Measurements from ENCODE around the gene GARS1. TPM values are rescaled to one million over a fixed set of nuclear protein-coding genes. Genes with fewer than 3 reads are reported as not detected.

The GARS1 gene
- total and polyA plus RNA-seq, 2 experiments from 2014 or later: 313 to 471 TPM

DNA sequence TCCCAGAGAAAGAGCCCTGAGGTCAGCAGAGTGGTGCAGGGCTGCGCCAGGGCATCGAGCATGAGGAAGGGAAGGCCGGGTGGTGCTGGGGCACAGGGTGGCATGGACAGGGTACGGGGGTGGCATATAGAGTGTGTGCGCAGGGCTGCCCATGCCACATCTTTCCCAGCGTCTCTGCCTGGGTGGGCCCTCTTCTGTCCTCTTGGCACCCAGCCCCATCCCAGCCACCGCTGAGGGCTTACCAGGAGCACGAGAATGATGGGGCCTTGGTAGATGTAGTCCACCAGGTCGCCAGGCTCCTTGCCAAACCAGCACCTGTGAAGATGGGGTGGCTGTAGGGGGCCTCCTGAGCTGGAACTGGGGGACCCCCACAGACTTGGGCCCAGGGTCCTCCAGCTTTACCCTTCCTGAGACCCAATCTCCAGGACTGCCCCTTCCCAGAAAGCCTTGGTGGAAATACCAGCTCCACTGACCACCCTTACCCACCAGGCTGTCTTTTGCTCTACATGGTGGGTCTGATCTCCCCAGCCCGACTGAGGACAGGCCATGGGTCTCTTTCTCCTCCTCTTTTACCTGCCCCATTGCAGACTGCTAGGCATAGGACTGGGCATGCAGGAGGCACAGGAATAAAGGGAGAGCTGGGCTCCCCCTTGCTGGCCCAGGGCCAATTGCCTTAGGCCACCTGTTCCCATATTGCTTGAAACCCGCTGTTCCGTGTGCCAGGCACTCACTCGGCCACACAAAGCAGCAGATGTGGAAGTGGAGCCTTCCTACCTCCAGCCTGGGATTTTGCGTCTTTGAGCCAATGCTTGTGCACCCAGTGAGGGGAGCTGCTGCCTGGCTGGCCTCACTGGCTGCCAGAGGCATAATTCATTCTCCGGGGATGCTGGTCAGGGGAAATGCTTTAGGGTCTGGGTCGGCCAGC is 65.9 kb downstream of the GARS1 start:
- in situ Hi-C loops (cut with MboI): no loop called here
- Histone ChIP-seq H3K27me3 (replicated peaks; ENCODE audit: insufficient read depth) (peaks cover 19% of the 10 kb centered on the region; the same call in 1 of the 2 replicates), H2AFZ (no peak overlapping the region), H4K20me1 (ENCODE audit: insufficient read depth) (no peaks in the 10 kb centered on the region), H3F3A (ENCODE audit: insufficient read depth) (no peaks in the 10 kb centered on the region), H3K4me2 (ENCODE audit: unreplicated experiment) (no peak overlapping the region), H3K4me3 (no peak overlapping the region), H3K79me2 (ENCODE audit: insufficient read depth) (no peaks in the 10 kb centered on the region), H3K4me1 (ENCODE audit: insufficient read depth) (no peaks in the 10 kb centered on the region), H3K9me3 (ENCODE audit: low read depth) (no peaks in the 10 kb centered on the region), H3K36me3 (ENCODE audit: low read depth) (no peaks in the 10 kb centered on the region), H3K9me2 (ENCODE audit: insufficient read depth) (no peaks in the 10 kb centered on the region), H3K9ac (no peak overlapping the region), H3K27ac (no peak overlapping the region)
- TF ChIP-seq EZH2 (IDR thresholded peaks at IDR 0.05; ENCODE audit: insufficient read depth, poor library complexity, severe bottlenecking) (no peak), EZH2phosphoT487 (IDR thresholded peaks at IDR 0.05; ENCODE audit: insufficient read depth, low read depth) (no peak)
- DNase-seq: no peak
- 57 to 59% methylated on average over 15 to 16 of the region's 16 CpGs for WGBS, 2 experiments (ENCODE audit: low coverage in 1 of 2, low lambda C conversion rate in 2 of 2, missing lambda C conversion rate in 2 of 2)

DNA sequence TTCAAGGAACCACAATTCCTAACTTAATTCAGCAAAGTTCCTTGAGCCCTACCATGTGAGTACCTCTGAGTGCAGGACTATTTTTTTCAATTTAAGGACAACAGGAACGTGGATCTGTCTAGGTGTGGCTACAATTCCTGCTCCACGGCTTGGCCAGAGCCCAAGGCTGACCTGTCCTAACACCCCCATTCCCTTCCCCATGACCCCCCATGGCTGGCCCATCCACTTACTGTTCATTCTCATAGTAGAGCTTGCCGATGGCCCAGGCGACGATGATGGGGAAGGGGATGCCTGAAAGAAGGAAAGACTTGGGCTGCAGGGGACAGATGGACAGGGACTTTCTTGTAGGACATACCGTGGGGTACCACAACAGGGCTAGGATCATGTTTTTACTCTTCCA is 67.2 kb downstream of the GARS1 start:
- WGBS, 2 experiments (ENCODE audit: low coverage in 1 of 2, low lambda C conversion rate in 2 of 2, missing lambda C conversion rate in 2 of 2): 57 to 60% methylated on average over 6 of the region's 6 CpGs
- in situ Hi-C loops (cut with MboI): no loop called here
- no peak overlapping the region for H3K9ac ChIP-seq

DNA sequence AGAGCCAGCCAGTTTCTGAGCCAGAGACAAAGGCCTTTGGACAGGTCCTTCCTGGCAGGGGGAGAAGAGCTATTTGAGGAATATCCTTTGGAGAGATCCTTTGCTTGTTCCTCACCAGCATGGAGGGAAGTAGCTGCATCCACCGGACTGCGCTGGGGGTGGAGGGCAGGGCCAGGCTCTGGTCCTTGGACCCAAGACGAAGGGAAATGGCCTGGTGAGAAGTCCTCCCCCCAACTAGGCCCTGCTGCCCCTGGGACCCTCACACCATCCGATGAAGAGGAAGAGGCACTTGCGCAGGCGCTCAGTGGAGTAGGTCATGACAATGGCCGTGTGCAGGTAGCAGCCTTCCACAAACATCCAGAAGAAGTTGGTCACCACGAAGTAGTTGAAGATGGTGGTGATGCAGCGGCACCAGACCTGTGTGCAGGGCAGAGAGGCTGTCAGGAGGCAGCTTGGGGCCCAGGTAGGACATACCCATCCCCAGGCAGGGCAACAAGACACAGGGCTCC is 67.8 kb downstream of the GARS1 start:
- Histone ChIP-seq H3K27me3 (replicated peaks; ENCODE audit: insufficient read depth) (peaks cover 19% of the 10 kb centered on the region; the same call in 1 of the 2 replicates), H3K4me1 (ENCODE audit: insufficient read depth) (no peaks in the 10 kb centered on the region), H4K20me1 (ENCODE audit: insufficient read depth) (no peaks in the 10 kb centered on the region), H3K4me2 (ENCODE audit: unreplicated experiment) (no peak overlapping the region), H3K4me3 (no peak overlapping the region), H3F3A (ENCODE audit: insufficient read depth) (no peaks in the 10 kb centered on the region), H3K27ac (no peak overlapping the region), H3K9me3 (ENCODE audit: low read depth) (no peaks in the 10 kb centered on the region), H3K9me2 (ENCODE audit: insufficient read depth) (no peaks in the 10 kb centered on the region), H2AFZ (no peak overlapping the region), H3K36me3 (ENCODE audit: low read depth) (no peaks in the 10 kb centered on the region), H3K79me2 (ENCODE audit: insufficient read depth) (no peaks in the 10 kb centered on the region), H3K9ac (no peak overlapping the region)
- no peak for DNase-seq
- TF ChIP-seq EZH2 (IDR thresholded peaks at IDR 0.05; ENCODE audit: insufficient read depth, poor library complexity, severe bottlenecking) (no peak), EZH2phosphoT487 (IDR thresholded peaks at IDR 0.05; ENCODE audit: insufficient read depth, low read depth) (no peak)
- in situ Hi-C loops (cut with MboI): no loop called here
- 68 to 69% methylated on average over 9 of the region's 9 CpGs for WGBS, 2 experiments (ENCODE audit: low coverage in 1 of 2, low lambda C conversion rate in 2 of 2, missing lambda C conversion rate in 2 of 2)

More for the DNA sequence above, 67.2 kb downstream of the GARS1 start:
- no peak for TF ChIP-seq EZH2 (IDR thresholded peaks at IDR 0.05; ENCODE audit: insufficient read depth, poor library complexity, severe bottlenecking)
- TF ChIP-seq EZH2phosphoT487 (IDR thresholded peaks at IDR 0.05; ENCODE audit: insufficient read depth, low read depth): no peak
- Histone ChIP-seq H3K4me1 (ENCODE audit: insufficient read depth) (no peaks in the 10 kb centered on the region), H3K9me3 (ENCODE audit: low read depth) (no peaks in the 10 kb centered on the region), H3K79me2 (ENCODE audit: insufficient read depth) (no peaks in the 10 kb centered on the region), H3K36me3 (ENCODE audit: low read depth) (no peaks in the 10 kb centered on the region), H3K4me3 (no peak overlapping the region), H3F3A (ENCODE audit: insufficient read depth) (no peaks in the 10 kb centered on the region), H3K4me2 (ENCODE audit: unreplicated experiment) (no peak overlapping the region), H3K27me3 (replicated peaks; ENCODE audit: insufficient read depth) (peaks cover 19% of the 10 kb centered on the region; the same call in 1 of the 2 replicates), H3K9me2 (ENCODE audit: insufficient read depth) (no peaks in the 10 kb centered on the region), H4K20me1 (ENCODE audit: insufficient read depth) (no peaks in the 10 kb centered on the region), H2AFZ (no peak overlapping the region), H3K27ac (no peak overlapping the region)
- DNase-seq: no peak

DNA sequence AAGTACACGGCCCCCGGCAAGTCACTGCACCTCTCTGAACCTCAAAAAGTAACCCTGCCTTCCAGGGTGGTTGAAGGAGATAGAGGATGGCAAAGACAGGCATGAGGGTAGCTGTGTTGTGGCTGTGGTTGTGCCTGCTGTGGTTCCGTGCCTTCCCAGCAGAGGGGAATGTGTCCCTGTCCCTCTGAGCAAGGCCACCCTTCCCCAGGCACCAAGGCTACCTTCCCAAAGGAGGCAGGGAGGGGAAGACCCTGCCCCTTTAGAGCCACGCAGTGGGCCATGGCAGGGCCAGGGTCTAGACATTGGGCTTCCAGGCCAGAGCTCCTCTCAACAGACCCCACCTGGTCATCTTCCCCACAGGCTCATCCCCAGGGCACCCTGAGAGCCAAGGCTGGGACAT is 68.7 kb downstream of the GARS1 start:
- Histone ChIP-seq H3K4me1 (ENCODE audit: insufficient read depth) (no peaks in the 10 kb centered on the region), H3F3A (ENCODE audit: insufficient read depth) (no peaks in the 10 kb centered on the region), H4K20me1 (ENCODE audit: insufficient read depth) (no peaks in the 10 kb centered on the region), H3K79me2 (ENCODE audit: insufficient read depth) (no peaks in the 10 kb centered on the region), H3K4me2 (ENCODE audit: unreplicated experiment) (no peak overlapping the region), H2AFZ (no peak overlapping the region), H3K36me3 (ENCODE audit: low read depth) (no peaks in the 10 kb centered on the region), H3K9me3 (ENCODE audit: low read depth) (no peaks in the 10 kb centered on the region), H3K9ac (no peak overlapping the region), H3K9me2 (ENCODE audit: insufficient read depth) (no peaks in the 10 kb centered on the region), H3K4me3 (no peak overlapping the region), H3K27ac (no peak overlapping the region), H3K27me3 (replicated peaks; ENCODE audit: insufficient read depth) (peaks cover 19% of the 10 kb centered on the region)
- TF ChIP-seq EZH2 (IDR thresholded peaks at IDR 0.05; ENCODE audit: insufficient read depth, poor library complexity, severe bottlenecking) (no peak), EZH2phosphoT487 (IDR thresholded peaks at IDR 0.05; ENCODE audit: insufficient read depth, low read depth) (no peak)
- WGBS, 2 experiments (ENCODE audit: low coverage in 1 of 2, low lambda C conversion rate in 2 of 2, missing lambda C conversion rate in 2 of 2): 39 to 40% methylated on average over 4 of the region's 4 CpGs
- DNase-seq: no peak
- in situ Hi-C loops (cut with MboI): no loop called here
